Retinal pigment epithelial cell (primary cell): Measurements from ENCODE around the gene NPM1.

Source experiments
- DNase-seq: peaks from one replicate; pipeline ENCODE4 v3.0.0-alpha.2; 2010; ENCODE audit warnings: low read depth
- H3K4me3 ChIP-seq: 2 replicates; pipeline ENCODE4 v1.5.1; 2011; ENCODE audit warnings: mild to moderate bottlenecking, low read length, control low read depth, moderate library complexity
- TF ChIP-seq, protein P1 (sequence below): conservative IDR thresholded peaks from 2 replicates; pipeline ENCODE4 v1.5.1; 2011; ENCODE audit warnings: low read depth, low read length, control low read depth, inconsistent platforms

NPM1 gene

DNA sequence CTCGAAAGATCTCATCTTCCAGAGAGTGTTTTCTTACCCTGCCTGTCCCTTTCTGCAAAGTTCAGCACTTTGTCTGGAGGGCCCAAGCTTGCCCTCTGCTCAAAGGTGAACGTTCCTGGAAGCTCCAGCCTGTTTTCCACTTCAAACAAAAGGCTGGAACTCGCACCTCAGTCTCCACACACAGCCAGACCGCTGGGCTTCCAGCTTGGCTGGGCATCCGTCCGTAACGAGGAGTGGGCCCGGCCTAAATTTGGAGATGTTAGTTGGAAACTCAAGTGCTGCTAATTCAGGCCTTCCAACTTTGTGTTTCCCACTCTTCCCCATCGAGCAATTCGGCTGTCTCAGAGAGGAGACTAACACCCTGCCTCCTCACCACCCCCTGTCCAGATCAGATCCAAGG, 66.9 kb downstream of the NPM1 start:
- TF ChIP-seq, protein P1, sequence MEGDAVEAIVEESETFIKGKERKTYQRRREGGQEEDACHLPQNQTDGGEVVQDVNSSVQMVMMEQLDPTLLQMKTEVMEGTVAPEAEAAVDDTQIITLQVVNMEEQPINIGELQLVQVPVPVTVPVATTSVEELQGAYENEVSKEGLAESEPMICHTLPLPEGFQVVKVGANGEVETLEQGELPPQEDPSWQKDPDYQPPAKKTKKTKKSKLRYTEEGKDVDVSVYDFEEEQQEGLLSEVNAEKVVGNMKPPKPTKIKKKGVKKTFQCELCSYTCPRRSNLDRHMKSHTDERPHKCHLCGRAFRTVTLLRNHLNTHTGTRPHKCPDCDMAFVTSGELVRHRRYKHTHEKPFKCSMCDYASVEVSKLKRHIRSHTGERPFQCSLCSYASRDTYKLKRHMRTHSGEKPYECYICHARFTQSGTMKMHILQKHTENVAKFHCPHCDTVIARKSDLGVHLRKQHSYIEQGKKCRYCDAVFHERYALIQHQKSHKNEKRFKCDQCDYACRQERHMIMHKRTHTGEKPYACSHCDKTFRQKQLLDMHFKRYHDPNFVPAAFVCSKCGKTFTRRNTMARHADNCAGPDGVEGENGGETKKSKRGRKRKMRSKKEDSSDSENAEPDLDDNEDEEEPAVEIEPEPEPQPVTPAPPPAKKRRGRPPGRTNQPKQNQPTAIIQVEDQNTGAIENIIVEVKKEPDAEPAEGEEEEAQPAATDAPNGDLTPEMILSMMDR = no peak
- no peak overlapping the region for H3K4me3 ChIP-seq
- DNase-seq = no peak

DNA sequence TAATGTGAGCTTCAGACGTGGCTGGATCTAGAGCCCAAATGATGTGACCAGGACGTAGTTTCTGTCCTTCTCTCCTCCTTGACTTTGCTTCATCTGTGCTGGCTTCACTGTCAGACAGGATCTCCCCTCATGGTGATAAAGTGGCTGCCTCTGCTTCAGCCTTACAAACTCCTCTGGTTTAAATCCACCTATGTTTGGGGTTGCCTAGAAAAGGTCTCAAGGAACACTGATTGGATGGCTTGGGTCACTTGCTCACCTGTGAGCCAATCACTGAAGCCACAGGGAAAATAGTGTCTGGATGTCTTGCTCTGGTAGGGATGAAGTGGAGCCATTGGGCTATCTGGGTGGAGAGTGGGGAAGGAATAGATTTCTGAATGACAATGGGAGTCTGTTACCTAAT, 67.9 kb downstream of the NPM1 start:
- TF ChIP-seq, protein P1 = no peak
- H3K4me3 ChIP-seq = no peak overlapping the region
- DNase-seq = no peak

DNA sequence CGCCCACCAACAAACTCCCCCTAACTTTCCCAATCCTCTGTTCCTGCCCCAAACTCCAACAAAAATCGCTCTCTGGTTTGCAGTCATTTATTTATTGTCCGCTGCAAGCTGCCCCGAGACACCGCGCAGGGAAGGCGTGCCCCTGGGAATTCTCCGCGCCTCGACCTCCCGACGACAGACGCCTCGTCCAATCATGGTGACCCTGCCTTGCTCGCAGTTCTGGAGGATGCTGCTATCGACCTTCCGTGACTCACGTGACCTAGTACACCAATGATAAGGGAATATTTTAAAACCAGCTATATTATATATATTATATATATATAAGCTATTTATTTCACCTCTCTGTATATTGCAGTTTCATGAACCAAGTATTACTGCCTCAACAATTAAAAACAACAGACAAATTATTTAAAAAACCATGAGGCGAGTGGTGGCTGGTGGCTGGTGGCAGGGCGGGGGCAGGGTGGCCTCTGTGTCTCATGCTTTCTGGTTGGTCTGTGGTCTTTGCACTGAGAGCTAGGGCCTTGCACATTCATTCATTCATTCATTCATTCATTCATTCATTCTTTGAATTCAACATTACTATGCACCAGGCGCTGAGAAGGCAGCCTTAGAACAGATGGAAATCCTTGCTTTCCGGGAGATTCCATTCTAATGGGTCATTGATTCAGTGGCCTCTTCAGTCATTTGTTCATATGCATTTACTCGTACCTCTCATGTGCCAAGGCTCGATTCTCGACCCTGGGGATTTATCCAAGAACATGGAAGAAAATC, 69.7 kb downstream of the NPM1 start:
- TF ChIP-seq, protein P1 = no peak

DNA sequence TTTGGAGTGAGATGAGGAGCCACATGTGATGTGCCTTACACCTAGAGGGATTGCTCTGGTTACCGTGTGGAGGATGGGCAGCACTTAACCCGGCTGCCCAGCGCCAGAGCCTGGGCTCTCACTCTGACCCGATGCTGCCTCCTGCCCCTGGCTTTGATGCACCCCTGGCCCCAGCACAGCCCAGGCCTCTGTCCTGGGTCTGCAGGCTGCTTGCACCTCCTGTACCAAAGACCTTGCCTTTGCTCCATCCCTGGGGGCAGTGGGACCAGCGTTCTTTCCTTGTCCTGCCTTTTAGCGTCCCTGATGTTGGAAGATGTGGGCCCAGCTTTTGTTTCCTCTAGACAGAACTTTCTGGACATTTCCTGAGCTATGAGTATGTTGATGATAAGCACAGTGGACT, 72.2 kb downstream of the NPM1 start:
- H3K4me3 ChIP-seq = no peak overlapping the region
- TF ChIP-seq, protein P1 = no peak
- DNase-seq = no peak

More for the DNA sequence above, 69.7 kb downstream of the NPM1 start:
- H3K4me3 ChIP-seq = no peak overlapping the region
- DNase-seq = no peak
